Upper lobe of right lung (tissue), 1 donor: ENCODE results near the gene BRMS1L. TPM values are rescaled to one million over a fixed set of nuclear protein-coding genes. Genes with fewer than 3 reads are reported as not detected.
"Not testable (repeated sequence)": the region's sequence is repeated elsewhere in the genome, so short reads cannot be mapped to it uniquely, and the experiment has no call there.

Source experiments
- ATAC-seq: fragments of 200-7000 bp; cut with Tn5 transposase; one replicate; pipeline ENCODE4 v1.9.1; 2020; ENCODE audit warnings: mild to moderate bottlenecking, moderate library complexity
- DNase-seq: peaks from one replicate; pipeline ENCODE4 v3.0.0-alpha.2; 2020
- H3K27ac ChIP-seq: fragments of 200-600 bp; one replicate; pipeline ENCODE4 v1.8.0; 2022
- H3K27me3 ChIP-seq: fragments of 200-600 bp; one replicate; pipeline ENCODE4 v1.8.0; 2022; ENCODE audit warnings: mild to moderate bottlenecking
- H3K36me3 ChIP-seq: fragments of 200-600 bp; one replicate; pipeline ENCODE4 v1.8.0; 2022
- H3K4me1 ChIP-seq: fragments of 200-600 bp; one replicate; pipeline ENCODE4 v1.8.0; 2022
- H3K4me3 ChIP-seq: fragments of 200-600 bp; one replicate; pipeline ENCODE4 v1.8.0; 2022; ENCODE audit warnings: mild to moderate bottlenecking
- H3K9me3 ChIP-seq: fragments of 200-600 bp; one replicate; pipeline ENCODE4 v1.8.0; 2022
- CTCF ChIP-seq: fragments of 200-600 bp; IDR thresholded peaks from one replicate; pipeline ENCODE4 v1.8.0; 2022; ENCODE audit warnings: antibody characterized with exemption
- intact Hi-C: fragments of 100-400 bp; cut with DNase I; formaldehyde crosslinking; loops from one replicate; pipeline ENCODE4 v1.11.0; 2022
- total RNA-seq: library from RNA; stranded (reverse); fragmentation: NEBNext Ultra II Directional; extraction: Animal tissue kit (Norgen Biotek cat#: 25700); gene quantifications from one replicate; pipeline ENCODE4 v1.2.1, GENCODE V29; 2021
- donor health status: DM: no; HTN: yes; CAD: no; lungs with severe emphysema.

The BRMS1L gene
- total RNA-seq, 1 donor from 2014 or later, result 7.0 TPM

DNA sequence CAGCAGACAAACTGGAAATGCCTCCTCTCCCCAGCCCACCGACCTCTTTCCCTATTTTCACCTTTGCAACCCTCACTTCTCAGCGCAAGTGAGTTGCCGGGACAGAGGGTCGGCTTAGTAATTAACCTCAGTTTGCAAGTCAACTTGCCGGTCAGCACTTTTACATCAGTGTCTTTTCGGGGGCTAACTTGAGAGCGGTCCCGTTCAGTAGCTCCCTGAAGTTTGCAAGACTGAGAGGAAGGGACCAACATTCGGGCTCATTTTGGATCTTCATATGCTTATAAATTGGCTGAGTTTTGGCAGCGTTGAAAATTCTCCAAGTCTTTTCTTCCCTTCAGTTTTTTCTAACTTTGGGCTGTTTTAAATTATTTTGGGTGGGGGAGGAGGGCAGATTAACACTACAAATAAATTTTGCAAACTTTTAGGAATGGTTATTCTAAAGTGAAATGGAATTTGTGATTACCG is 846 bp downstream of the BRMS1L start:
- ATAC-seq (no peak), DNase-seq (no peak)
- Histone ChIP-seq H3K27me3 (no peaks in the 10 kb centered on the region), H3K4me3 (peak overlapping the region; percentile 74), H3K4me1 (no peaks in the 10 kb centered on the region), H3K36me3 (peaks cover 6% of the 10 kb centered on the region), H3K27ac (peak overlapping the region; percentile 95), H3K9me3 (no peaks in the 10 kb centered on the region)
- intact Hi-C loops, result no loop called here
- no peak for TF ChIP-seq CTCF

GRCh38 chr14:35827678-35828472 is 1.7 kb downstream of the BRMS1L start:
- DNase-seq, result no peak

GRCh38 chr14:35829449-35829848 is 3.3 kb downstream of the BRMS1L start:
- peaks cover 20% of the 10 kb centered on the region for H3K36me3 ChIP-seq
- no peak overlapping the region for H3K4me3 ChIP-seq
- intact Hi-C loops, result no loop called here
- no peak overlapping the region for H3K27ac ChIP-seq
- no peaks in the 10 kb centered on the region for H3K27me3 ChIP-seq
- no peaks in the 10 kb centered on the region for H3K9me3 ChIP-seq
- ATAC-seq, result no peak
- no peak for DNase-seq
- H3K4me1 ChIP-seq, result no peaks in the 10 kb centered on the region
- TF ChIP-seq CTCF, result no peak

More at GRCh38 chr14:35827678-35828472, 1.7 kb downstream of the BRMS1L start:
- no peaks in the 10 kb centered on the region for H3K4me1 ChIP-seq
- no peak for ATAC-seq
- no peaks in the 10 kb centered on the region for H3K27me3 ChIP-seq
- H3K4me3 ChIP-seq, result no peak overlapping the region
- H3K36me3 ChIP-seq, result peaks cover 9% of the 10 kb centered on the region
- TF ChIP-seq CTCF, result no peak
- no peaks in the 10 kb centered on the region for H3K9me3 ChIP-seq
- no peak overlapping the region for H3K27ac ChIP-seq
- intact Hi-C loops, result no loop called here

DNA sequence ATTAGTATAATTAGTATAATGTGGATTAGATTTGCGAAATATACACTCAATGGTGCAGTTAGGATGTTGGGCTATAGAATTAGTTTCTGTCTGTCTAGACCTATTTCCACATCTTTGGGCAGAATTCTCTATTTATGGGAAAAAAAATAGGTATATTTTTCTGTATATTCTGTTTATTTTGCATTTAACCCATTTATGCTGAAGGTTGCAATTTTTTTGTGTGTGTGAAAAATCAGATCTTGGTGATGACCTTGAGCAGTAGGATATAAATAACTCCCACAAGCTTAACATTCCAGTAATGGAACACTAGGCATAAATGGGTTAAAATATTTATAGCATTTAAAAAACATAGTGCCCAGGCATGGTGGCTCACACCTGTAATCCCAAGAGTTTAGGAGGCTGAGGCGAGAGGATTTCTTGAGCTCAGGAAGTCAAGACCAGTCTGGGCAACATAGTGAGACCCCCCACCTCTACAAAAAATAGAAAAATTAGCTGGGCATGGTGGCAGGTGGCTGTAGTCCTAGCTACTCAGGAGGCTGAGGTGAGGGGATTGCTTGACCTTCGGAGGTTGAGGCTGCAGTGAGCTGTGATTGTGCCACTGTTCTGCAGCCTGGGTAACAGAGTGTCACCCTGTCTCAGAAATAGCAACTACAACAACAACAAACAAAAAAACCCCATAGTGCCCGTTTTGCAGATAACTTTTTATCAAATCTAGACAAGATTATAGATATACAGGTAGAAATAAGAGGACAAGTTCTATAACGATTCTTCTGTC is 9.3 kb downstream of the BRMS1L start:
- no peak for DNase-seq
- H3K9me3 ChIP-seq, result no peaks in the 10 kb centered on the region
- intact Hi-C loops, result no loop called here
- no peak overlapping the region for H3K27ac ChIP-seq
- TF ChIP-seq CTCF, result no peak
- no peak overlapping the region for H3K4me3 ChIP-seq
- no peaks in the 10 kb centered on the region for H3K4me1 ChIP-seq
- H3K27me3 ChIP-seq, result no peaks in the 10 kb centered on the region
- no peak for ATAC-seq
- peaks cover 44% of the 10 kb centered on the region for H3K36me3 ChIP-seq

GRCh38 chr14:35841704-35842103 is 15.6 kb downstream of the BRMS1L start:
- DNase-seq, intact Hi-C loops, H3K27me3 ChIP-seq, H3K27ac ChIP-seq, H3K4me3 ChIP-seq, ATAC-seq, H3K4me1 ChIP-seq, H3K9me3 ChIP-seq: not testable (repeated sequence)
- peaks cover 29% of the 10 kb centered on the region for H3K36me3 ChIP-seq

- H3K4me3 ChIP-seq, H3K27ac ChIP-seq, H3K27me3 ChIP-seq, ATAC-seq, H3K9me3 ChIP-seq, DNase-seq, H3K4me1 ChIP-seq, intact Hi-C loops: not testable (repeated sequence)
- peaks cover 26% of the 10 kb centered on the region for H3K36me3 ChIP-seq
Observed at GRCh38 chr14:35842245-35842644, 16.1 kb downstream of the BRMS1L start.
